Mucosa of gallbladder (tissue), 1 donor: Measurements from ENCODE around the gene PHF13. TPM values are rescaled to one million over a fixed set of nuclear protein-coding genes. Genes with fewer than 3 reads are reported as not detected.
"Not testable (repeated sequence)": the region's sequence is repeated elsewhere in the genome, so short reads cannot be mapped to it uniquely, and the experiment has no call there.

Experiments used
- DNase-seq: peaks from one replicate; pipeline ENCODE4 v3.0.0-alpha.2; 2020; ENCODE audit warnings: low spot score
- total RNA-seq: library from RNA; stranded (reverse); gene quantifications from one replicate; pipeline ENCODE4 v1.2.1, GENCODE V29; 2021
- donor health status: DM: no; HTN: no; CAD: no.

Gene PHF13
- total RNA-seq, 1 donor from 2014 or later: 15.1 TPM

DNA sequence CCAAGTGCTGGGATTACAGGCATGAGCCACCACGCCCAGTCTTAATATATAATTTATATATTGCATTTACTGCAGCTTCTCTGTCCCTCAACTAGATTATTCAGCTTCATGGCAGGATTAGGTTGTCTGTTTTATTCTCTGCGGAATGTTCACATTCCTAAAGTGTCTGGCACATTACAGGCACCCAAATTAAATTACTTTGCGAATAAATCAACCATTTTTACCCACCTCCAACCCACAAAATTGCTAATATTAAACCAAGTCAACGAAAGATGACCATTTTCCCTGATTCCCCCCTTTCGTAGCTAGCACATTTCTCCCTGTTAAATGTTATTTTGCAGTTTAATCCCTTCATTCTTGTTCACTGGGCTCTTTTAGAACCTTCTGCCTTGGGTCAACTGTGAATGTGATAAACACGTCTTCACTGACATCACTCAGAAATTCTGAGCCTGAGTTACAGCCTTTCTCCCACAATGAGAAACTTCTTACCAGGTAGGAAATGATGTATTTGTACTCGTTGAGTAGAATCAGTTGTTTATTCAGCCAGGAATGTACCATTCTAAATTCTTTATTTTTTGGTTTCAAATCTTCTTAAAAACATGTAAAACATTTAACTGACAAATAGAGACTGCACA is 47.0 kb downstream of the PHF13 start:
- no peak for DNase-seq

DNA sequence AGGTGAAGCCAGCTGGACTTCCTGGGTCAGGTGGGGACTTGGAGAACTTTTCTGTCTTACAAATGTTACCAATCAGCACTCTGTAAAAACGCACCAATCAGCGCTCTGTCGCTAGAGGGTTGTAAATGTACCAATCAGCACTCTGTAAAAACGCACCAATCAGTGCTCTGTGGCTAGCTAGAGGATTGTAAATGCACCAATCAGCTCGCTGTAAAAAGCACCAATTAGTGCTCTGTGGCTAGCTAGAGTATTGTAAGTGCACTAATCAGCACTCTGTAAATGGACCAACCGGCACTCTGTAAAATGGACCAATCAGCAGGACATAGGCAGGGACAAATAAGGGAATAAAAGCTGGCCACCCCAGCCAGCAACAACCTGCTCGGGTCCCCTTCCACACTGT is 48.9 kb downstream of the PHF13 start:
- not testable (repeated sequence) for DNase-seq

DNA sequence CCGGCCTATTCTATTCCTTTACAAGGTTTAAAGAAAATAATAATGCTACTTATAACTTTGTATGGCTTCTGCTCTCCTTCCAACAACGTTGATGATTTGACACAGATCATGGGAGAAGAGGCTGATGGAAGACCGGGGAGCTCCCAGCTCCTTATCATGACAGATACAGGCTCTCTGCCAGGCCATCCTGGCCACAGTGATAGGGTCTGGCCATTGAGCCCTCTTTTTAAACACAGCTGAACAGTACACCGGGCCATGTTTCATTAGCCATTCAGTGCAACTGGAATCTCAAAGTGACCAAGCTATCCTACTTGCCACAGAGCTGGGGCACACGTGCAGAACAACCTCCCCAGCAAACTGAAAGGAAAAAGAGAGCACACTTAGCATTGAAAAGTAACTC is 53.2 kb downstream of the PHF13 start:
- no peak for DNase-seq

DNA sequence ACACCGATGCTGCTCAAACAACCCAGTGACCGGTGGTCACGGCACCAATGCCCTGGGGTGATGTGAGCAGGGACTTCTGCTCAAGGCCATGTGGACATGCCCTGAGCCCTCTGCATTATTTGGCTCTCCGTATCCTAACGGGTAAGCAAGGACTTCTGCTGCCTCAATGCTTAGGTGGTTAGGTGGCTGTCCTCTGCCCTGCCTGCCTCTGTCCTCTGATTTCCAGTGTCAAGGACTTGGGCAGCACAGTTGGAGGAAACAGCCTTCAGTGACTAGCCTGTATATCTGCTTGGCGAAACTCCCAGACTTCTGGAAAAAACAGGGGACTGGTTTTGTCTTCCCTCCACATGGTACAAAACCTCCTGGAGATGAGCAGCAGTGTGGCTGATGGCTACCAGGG is 53.6 kb downstream of the PHF13 start:
- DNase-seq: no peak

DNA sequence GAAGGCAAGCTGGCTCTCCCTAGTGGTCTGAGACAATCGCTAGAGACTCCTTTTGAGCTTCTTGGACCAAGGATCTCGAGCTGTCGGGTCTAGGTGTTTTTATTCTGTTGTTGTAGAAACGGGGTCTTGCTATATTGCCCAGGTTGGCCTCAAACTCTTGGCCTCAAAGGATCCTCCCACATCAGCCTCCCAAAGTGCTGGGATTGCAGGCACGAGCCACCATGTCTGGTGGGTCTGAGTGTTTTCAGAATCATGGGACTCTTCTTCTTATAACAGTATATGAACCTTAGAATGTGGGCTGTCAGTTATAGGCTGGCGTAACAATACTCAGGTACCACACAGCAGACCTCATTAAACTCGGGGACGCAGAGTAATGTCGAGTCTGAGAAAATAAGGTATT is 55.0 kb downstream of the PHF13 start:
- DNase-seq: no peak

DNA sequence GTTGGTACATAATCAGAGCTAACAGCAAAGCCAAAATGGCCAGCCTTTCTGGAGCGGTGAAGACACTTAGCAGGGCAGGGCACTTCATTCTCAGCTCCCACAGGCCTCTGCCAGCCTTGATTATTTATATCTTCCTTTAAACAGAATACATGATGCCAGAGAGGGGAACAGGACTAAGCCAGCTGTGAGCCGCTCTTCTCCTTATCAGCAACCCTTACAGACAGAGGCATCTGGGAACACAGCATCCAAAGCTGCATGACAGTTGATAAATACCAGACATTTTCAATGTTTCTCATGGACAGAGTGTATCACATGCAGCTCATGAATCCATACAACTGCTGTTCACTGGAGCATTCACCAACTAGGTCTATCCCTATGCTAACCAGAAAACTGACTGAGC is 59.0 kb downstream of the PHF13 start:
- peak; percentile 14 for DNase-seq

Other genes starting within 250 kb of the PHF13 start
- gene ACOT7, start 220.0 kb upstream of the PHF13 start, total RNA-seq: 21.4 TPM
- 0.09 TPM for gene HES2, start 193.8 kb upstream of the PHF13 start, total RNA-seq
- gene ESPN, start 189.0 kb upstream of the PHF13 start, total RNA-seq: 3.1 TPM
- 20.6 TPM for gene TNFRSF25, start 147.6 kb upstream of the PHF13 start, total RNA-seq
- gene PLEKHG5, start 122.1 kb upstream of the PHF13 start, total RNA-seq: 18.5 TPM
- gene NOL9, start 59.2 kb upstream of the PHF13 start, total RNA-seq: 24.2 TPM
- gene TAS1R1, start 58.4 kb upstream of the PHF13 start, total RNA-seq: 0.49 TPM
- 55.1 TPM for gene ZBTB48, start 33.7 kb upstream of the PHF13 start, total RNA-seq
- gene KLHL21, start 10.9 kb upstream of the PHF13 start, total RNA-seq: 42.4 TPM
- 25.2 TPM for gene THAP3, start 11.1 kb downstream of the PHF13 start, total RNA-seq
- 45.6 TPM for gene DNAJC11, start 88.1 kb downstream of the PHF13 start, total RNA-seq
- gene CAMTA1, start 171.7 kb downstream of the PHF13 start, total RNA-seq: 67.9 TPM